Retina (tissue), 1 donor: ENCODE measurements around the gene CBLIF.
"Not testable (repeated sequence)": the region's sequence is repeated elsewhere in the genome, so short reads cannot be mapped to it uniquely, and the experiment has no call there.

Source experiments
- DNase-seq: peaks from one replicate; pipeline ENCODE4 v3.0.0-alpha.2; 2016

CBLIF gene

GRCh38 chr11:59846556-59846955 is 1.3 kb upstream of the CBLIF start:
- no peak for DNase-seq

GRCh38 chr11:59842316-59842715 is 3.0 kb downstream of the CBLIF start:
- no peak for DNase-seq

DNA sequence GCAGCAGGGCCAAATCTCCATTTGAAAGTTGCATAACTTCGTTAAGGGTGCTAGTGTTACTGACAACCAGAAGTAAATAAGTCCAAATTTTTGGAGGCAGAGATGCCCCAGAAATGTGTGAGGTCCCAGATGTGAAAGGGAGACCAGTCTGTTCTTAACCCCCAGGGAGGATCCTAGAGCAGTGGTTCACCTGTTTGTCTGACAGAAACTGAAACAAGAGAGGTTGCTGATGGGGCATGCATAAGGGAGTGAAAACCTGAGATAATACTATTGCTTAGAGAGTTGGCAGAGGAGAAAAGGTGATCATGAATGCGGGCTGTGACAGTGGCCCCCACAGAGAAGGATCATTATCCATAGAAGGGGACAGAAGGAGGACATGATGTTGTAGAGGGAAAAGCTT is 3.8 kb downstream of the CBLIF start:
- no peak for DNase-seq

DNA sequence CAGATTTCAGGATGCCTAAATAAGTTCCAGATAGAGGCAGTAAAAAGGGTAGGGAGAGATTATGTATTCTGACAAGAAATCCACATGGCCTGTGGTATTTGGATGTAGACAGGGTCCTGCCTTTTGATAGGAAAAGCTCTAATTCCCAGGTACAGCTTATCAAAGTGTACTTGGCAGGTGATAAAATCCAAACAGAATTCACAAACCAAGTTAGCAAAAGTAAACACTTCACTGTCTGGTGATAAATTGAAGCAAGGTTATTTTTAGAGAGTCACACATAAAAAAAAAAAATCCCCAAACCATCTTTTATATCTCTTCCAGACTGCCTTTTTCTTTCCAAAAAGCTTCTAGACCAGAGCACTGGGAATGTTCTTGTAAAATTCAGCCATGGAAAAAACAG is 5.7 kb downstream of the CBLIF start:
- no peak for DNase-seq

DNA sequence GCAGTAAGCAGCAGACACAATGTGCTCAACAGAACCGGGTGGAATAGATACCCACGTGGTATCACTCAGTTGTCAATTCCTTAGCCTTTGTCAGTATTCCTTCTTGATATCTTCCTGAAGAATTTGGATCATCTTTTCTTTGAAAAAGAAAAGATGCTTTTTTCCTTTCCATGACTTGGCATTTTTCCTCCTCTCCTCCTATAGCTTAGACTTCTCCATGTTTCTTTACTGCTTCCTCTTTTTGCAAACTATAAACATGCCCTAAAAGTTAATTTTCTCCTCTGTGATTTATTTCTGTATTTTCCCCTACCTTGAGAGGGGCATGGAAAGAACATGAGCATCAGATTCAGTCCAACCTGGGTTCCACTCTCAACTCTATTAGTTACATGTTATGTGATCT is 11.7 kb downstream of the CBLIF start:
- DNase-seq: no peak

GRCh38 chr11:59829358-59829757 is 15.9 kb downstream of the CBLIF start:
- no peak for DNase-seq

GRCh38 chr11:59822989-59823566 is 22.2 kb downstream of the CBLIF start:
- DNase-seq: peak; percentile 48

DNA sequence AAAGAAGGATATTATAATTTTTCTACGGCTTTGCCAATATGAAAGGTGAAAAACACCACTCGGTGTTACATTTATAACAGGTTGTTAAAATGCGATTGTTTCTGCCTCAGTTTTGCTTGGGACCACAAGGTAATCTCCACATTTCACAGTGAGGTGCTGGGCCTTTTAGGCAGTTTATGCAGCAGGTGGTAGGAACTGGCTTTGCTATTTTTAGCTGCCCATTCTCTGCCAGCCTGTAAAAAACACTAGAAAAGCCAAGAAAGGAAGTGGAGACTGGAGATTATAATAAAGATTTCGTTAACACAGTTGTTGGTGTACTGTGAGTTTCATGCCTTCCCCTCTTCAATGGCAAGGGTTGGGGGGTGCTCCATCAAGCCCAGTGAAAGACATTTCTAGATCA is 26.7 kb downstream of the CBLIF start:
- DNase-seq: no peak

GRCh38 chr11:59816434-59816833 is 28.9 kb downstream of the CBLIF start:
- not testable (repeated sequence) for DNase-seq

GRCh38 chr11:59815754-59816153 is 29.5 kb downstream of the CBLIF start:
- no peak for DNase-seq

DNA sequence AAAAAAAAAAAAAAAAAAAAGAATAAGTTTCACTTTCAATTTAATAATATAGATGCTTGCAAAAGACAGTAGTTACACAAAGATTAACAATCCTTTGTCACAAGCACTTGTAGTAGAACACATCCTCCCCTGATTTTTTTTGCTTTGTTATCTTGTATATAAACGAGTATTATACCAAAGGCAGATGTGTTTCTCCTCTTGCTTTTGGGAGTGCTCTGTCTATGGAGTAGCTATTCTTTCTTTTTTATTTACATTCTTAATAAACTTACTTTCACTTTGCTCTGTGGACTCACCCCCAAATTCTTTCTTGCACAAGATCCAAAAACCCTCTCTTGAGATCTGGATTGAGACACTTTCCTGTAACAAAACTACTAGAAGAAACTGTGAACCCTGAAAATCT is 31.3 kb downstream of the CBLIF start:
- DNase-seq: no peak

- no peak for DNase-seq
Observed at GRCh38 chr11:59813364-59813763, 31.9 kb downstream of the CBLIF start.

DNA sequence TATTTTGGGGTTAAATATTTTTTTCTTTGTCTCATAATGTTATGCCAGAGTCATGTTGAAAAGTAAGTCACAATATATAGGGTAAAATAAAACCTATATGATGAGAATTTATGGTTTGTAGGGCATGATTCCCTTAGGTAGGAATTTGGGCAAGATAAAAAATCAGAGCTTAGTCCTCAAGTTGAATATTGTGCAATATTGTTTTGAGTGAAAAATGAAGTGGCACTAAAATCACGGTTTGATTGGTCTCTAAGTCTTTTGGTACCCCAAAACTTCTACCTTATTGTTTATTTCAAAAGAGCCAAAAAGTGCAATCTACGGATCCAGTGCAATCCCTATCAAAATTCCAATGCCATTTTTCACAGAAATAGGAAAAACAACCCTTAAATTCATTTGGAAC is 33.1 kb downstream of the CBLIF start:
- no peak for DNase-seq

- DNase-seq: no peak
Observed at GRCh38 chr11:59810911-59811259, 34.4 kb downstream of the CBLIF start.

- DNase-seq: peak; percentile 94
Observed at GRCh38 chr11:59810189-59810910, 34.9 kb downstream of the CBLIF start, which contains the start of gene MRPL16. Gene MRPL16, minus strand, starts transcription at chr11:59810778. Its CDS starts 120 bp downstream, at chr11:59810658.

- DNase-seq: no peak
Observed at GRCh38 chr11:59807047-59807610, 38.2 kb downstream of the CBLIF start.

DNA sequence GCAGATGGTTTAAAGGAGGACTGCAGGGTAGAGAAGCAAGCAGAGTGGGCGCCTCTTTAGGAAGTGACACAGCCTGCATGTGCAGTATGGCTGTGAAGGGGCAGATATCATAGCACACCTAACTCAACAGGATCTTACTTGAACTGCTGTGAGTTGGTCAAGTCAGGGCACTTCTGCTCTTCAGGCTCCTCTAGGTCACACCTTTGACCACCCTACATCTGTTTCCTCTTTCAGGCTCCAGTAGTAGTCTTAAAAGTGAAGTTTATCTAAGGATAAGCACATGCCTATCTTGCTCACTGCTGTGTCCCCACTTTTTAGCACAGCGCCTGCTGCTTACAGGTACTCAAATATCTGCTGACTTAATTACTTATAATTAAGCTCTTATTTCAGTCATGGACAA is 41.2 kb downstream of the CBLIF start:
- no peak for DNase-seq

DNA sequence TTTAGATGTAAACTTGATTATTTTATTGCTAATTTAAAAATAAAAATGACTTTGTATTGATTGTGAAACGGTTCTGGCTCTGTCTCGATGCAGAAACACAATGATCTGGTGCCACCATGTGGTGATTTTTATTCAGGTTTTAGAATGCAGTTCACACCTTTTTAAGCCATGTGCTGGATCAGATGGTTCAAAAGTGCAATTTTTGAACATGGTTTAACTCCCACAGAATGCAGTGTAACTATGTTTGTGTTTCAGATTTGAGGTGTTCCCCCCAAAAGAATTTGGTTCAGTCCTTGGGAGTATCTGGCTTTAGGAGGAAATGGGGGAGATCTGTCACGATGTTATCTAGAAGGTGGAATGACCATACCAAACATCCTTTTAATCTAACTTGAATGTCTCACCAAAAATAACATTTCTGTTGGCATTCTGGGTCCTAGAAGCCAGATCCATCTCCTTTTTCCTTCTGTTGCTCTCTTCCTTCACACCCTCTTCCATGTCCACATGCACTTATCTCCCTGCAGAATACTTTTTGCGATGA is 42.6 kb downstream of the CBLIF start:
- peak; percentile 71 for DNase-seq

GRCh38 chr11:59801981-59802638 is 43.2 kb downstream of the CBLIF start:
- DNase-seq: peak; percentile 63

DNA sequence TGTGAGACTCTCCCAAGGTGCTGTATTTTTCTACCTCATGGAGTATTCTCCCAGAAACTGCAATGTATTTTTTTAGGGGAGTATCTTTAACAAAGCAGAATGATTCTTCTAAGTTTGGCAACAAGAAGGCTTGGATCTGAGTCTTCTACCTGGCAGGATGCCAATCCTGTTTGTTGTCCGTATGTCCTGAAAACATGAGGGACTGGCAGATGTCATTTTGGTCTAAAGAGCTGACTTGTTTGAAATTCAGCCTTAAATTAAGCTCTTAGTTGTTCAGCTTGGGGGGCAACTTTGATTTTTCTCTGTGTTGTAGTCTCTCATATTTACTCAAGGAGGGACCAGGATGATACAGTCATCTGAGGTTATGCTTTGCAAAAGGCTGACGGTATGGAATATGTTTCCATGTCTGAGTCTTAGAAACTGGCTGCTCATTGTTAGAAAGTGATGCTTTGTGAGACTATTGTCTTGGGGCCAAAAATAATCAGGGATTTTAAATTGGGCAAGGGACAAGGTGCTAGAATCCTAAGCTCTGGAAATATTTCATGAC is 44.1 kb downstream of the CBLIF start:
- no peak for DNase-seq

DNA sequence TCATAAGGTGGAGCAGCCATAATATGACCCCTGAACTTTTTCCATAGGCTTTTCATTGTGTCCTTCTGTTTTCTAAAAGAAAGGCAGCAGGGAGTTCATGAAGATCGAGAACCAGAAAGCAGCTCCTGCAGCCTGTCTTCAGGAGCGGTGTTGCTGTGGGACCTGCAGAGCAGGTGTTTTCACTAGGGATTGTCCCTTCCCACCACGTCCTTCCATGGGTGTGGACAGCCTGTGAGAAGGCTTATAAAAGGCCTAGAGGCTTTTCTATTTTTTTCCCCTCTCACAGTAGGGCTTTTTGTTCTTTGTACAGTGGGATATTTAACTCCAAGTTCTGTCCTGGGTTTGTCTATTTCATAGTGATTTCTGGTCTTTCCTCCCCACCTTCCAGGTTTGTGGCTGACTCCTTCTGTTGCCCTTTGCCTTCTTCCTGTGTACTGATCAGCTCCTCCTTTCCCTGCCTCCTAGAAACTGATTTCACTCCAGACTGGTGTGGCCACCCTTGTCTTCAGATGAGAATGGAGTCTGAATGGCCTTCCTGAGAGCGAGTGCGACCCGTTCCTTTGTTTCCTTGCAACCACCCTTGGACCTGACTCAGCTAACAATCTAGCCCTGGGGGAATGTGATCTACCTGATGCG is 44.8 kb downstream of the CBLIF start:
- no peak for DNase-seq

DNA sequence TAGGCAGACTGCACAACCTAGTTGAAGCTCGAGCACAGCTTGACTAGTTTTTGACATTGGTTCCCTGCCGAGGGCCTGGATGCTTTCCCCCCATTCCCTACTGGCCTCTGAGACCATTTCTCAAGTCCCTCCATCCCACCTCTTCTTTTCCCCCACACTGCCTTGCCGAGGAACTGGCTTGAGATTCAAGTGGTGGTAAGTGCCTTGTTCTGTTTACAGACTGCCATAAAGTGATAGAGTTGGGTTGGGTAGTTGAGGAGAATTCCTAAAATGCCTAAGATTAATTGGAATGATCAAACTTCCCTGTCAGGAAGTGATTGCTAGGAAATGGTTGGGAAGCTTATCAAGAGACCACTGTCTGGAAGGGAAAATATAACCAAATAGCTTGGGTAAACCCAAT is 50.9 kb downstream of the CBLIF start:
- no peak for DNase-seq

DNA sequence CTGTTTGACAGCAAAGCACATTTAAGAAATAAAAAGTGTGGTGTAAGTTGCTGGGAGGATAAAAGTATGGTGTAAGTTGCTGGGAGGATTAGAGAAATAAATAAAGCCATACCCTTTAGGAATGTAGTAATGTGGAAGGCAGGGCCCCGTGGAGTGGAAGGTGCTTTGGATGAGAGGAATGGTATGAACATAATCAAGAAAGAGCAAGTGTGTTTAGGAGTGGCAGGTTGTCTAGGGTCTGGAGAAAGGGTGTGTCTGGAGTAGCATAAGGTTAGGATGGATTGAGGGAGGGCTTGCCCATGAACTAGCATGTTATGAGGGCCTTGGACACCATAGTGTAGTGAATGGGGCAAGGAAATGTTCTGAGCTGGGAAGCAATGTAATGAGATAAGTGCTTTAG is 52.8 kb downstream of the CBLIF start:
- no peak for DNase-seq
